GM23248 (cell line): ENCODE data around the gene MPC1L. TPM values are rescaled to one million over a fixed set of nuclear protein-coding genes. Genes with fewer than 3 reads are reported as not detected.

Source experiments
- DNase-seq: peaks from one replicate; pipeline ENCODE4 v3.0.0-alpha.2; 2015
- H2AFZ ChIP-seq: fragments of 200-600 bp; sonication (generic); 2 replicates; pipeline ENCODE4 v1.6.1; 2016; ENCODE audit warnings: antibody characterized with exemption
- H3F3A ChIP-seq: fragments of 200-600 bp; sonication (generic); 2 replicates; pipeline ENCODE4 v1.6.1; 2016; ENCODE audit warnings: mild to moderate bottlenecking, antibody characterized with exemption, mixed run types; ENCODE audit not compliant: insufficient read depth
- H3K27ac ChIP-seq: fragments of 200-600 bp; sonication (generic); 2 replicates; pipeline ENCODE4 v1.5.1; 2016; ENCODE audit warnings: mild to moderate bottlenecking
- H3K27me3 ChIP-seq: fragments of 200-600 bp; sonication (generic); replicated peaks from 2 replicates; pipeline ENCODE4 v1.6.1; 2016; ENCODE audit warnings: mild to moderate bottlenecking; ENCODE audit not compliant: insufficient read depth
- H3K36me3 ChIP-seq: fragments of 200-600 bp; sonication (generic); 2 replicates; pipeline ENCODE4 v1.6.1; 2016; ENCODE audit warnings: low read depth, mild to moderate bottlenecking
- H3K4me1 ChIP-seq: fragments of 200-600 bp; sonication (generic); 2 replicates; pipeline ENCODE4 v1.6.1; 2016; ENCODE audit warnings: mild to moderate bottlenecking; ENCODE audit not compliant: insufficient read depth
- H3K4me2 ChIP-seq: fragments of 200-600 bp; sonication (generic); one replicate; pipeline ENCODE4 v1.6.1; 2016; ENCODE audit warnings: mild to moderate bottlenecking; ENCODE audit not compliant: unreplicated experiment
- H3K4me3 ChIP-seq: fragments of 200-600 bp; sonication (generic); 2 replicates; pipeline ENCODE4 v1.5.1; 2016; ENCODE audit warnings: mild to moderate bottlenecking
- H3K79me2 ChIP-seq: fragments of 200-600 bp; sonication (generic); 2 replicates; pipeline ENCODE4 v1.6.1; 2016; ENCODE audit warnings: mild to moderate bottlenecking; ENCODE audit not compliant: insufficient read depth
- H3K9ac ChIP-seq: fragments of 200-600 bp; sonication (generic); 2 replicates; pipeline ENCODE4 v1.6.1; 2016; ENCODE audit warnings: mild to moderate bottlenecking
- H3K9me2 ChIP-seq: fragments of 200-600 bp; sonication (generic); 2 replicates; pipeline ENCODE4 v1.6.1; 2016; ENCODE audit warnings: mixed run types, mild to moderate bottlenecking, moderate library complexity; ENCODE audit not compliant: insufficient read depth
- H3K9me3 ChIP-seq: fragments of 200-600 bp; sonication (generic); one replicate; pipeline ENCODE4 v1.6.1; 2017; ENCODE audit warnings: low read depth
- H4K20me1 ChIP-seq: fragments of 200-600 bp; sonication (generic); 2 replicates; pipeline ENCODE4 v1.6.0; 2016; ENCODE audit not compliant: insufficient read depth
- EZH2 ChIP-seq: fragments of 200-600 bp; sonication (generic); IDR thresholded peaks from 2 replicates; pipeline ENCODE4 v1.6.1; 2018; ENCODE audit warnings: antibody characterized with exemption, mild to moderate bottlenecking; ENCODE audit not compliant: insufficient read depth, poor library complexity, severe bottlenecking
- EZH2phosphoT487 ChIP-seq: fragments of 200-600 bp; sonication (generic); IDR thresholded peaks from 2 replicates; pipeline ENCODE4 v1.6.1; 2018; ENCODE audit warnings: antibody characterized with exemption, moderate library complexity, mild to moderate bottlenecking, low read depth; ENCODE audit not compliant: insufficient read depth
- WGBS, 2 experiments: methylation state at CpG; one replicate each; pipeline ENCODE4 v1.1.6; 2015 to 2017; ENCODE audit warnings: low lambda C conversion rate in 2 of 2, low coverage in 1 of 2; ENCODE audit errors: missing lambda C conversion rate in 2 of 2; 5-methylcytosine and 5-hydroxymethylcytosine counted together
- in situ Hi-C: fragments of 300-500 bp; cut with MboI; formaldehyde crosslinking; loops from 2 replicates; pipeline ENCODE4 v1.15.0; 2020
- polyA plus RNA-seq: library from polyadenylated mRNA; unstranded; fragments of >200 nt; fragmentation: Nextera tagmentation; extraction: Ambion mirVana; gene quantifications from 2 replicates; pipeline ENCODE4 v1.2.1, GENCODE V29; 2016
- total RNA-seq: library from RNA; depleted of rRNA; stranded (reverse); fragments of >200 nt; shearing (Covaris generic); gene quantifications from 2 replicates; pipeline ENCODE4 v1.2.3, GENCODE V29; 2014

MPC1L gene
- total and polyA plus RNA-seq, 2 experiments from 2014 or later = not detected

DNA sequence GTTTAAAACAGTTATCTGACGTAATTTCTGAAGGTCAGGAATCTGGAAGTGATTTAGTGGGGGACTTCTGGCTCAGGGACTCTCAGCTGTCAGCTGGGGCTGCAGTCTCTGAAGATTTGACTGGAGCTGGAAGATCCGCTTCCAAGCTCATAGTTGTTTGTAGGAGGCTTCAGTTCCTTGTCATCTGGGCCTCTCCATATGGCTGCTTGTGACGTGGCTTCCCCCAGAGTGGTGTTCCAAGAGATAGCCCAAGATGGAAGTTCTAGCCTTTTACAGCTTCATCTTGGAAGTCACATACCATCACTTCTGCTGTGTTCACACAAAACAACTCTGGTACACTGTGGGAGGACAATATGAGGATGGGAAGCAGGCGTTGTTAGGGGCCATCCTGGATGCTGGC lies 2.1 kb downstream of the MPC1L start:
- no peak overlapping the region for H3K4me2 ChIP-seq
- WGBS, 2 experiments = 77 to 85% methylated on average over 3 to 4 of the region's 4 CpGs
- no peak overlapping the region for H2AFZ ChIP-seq
- no peaks in the 10 kb centered on the region for H3F3A ChIP-seq
- in situ Hi-C loops = no loop called here
- no peak for DNase-seq
- no peak overlapping the region for H3K9ac ChIP-seq
- no peaks in the 10 kb centered on the region for H4K20me1 ChIP-seq
- no peaks in the 10 kb centered on the region for H3K4me1 ChIP-seq
- H3K9me3 ChIP-seq = no peaks in the 10 kb centered on the region
- H3K27ac ChIP-seq = no peak overlapping the region
- TF ChIP-seq EZH2 (no peak), EZH2phosphoT487 (no peak)
- H3K36me3 ChIP-seq = no peaks in the 10 kb centered on the region; the same call in 1 of the 2 replicates
- H3K4me3 ChIP-seq = no peak overlapping the region
- no peaks in the 10 kb centered on the region for H3K79me2 ChIP-seq
- no peaks in the 10 kb centered on the region for H3K27me3 ChIP-seq
- no peaks in the 10 kb centered on the region for H3K9me2 ChIP-seq

GRCh38 chrX:40628506-40628905 lies 5.3 kb downstream of the MPC1L start:
- Histone ChIP-seq H3K4me2 (no peak overlapping the region), H3K27me3 (no peaks in the 10 kb centered on the region), H3K4me3 (no peak overlapping the region), H3K36me3 (no peaks in the 10 kb centered on the region; the same call in 1 of the 2 replicates), H3K27ac (no peak overlapping the region), H3K9me2 (no peaks in the 10 kb centered on the region), H4K20me1 (no peaks in the 10 kb centered on the region), H3K9me3 (no peaks in the 10 kb centered on the region), H3F3A (no peaks in the 10 kb centered on the region), H3K4me1 (no peaks in the 10 kb centered on the region), H3K79me2 (no peaks in the 10 kb centered on the region), H3K9ac (no peak overlapping the region), H2AFZ (no peak overlapping the region)
- no peak for TF ChIP-seq EZH2phosphoT487
- no peak for TF ChIP-seq EZH2
- WGBS, 2 experiments = 78 to 83% methylated on average over 5 of the region's 5 CpGs
- DNase-seq = peak; percentile 14
- in situ Hi-C loops = no loop called here

GRCh38 chrX:40632199-40632598 lies 9.0 kb downstream of the MPC1L start:
- in situ Hi-C loops = no loop called here
- Histone ChIP-seq H3F3A (no peaks in the 10 kb centered on the region), H3K79me2 (peaks cover 10% of the 10 kb centered on the region; the same call in 1 of the 2 replicates), H3K4me1 (no peaks in the 10 kb centered on the region), H3K36me3 (peaks cover 14% of the 10 kb centered on the region; the same call in 1 of the 2 replicates), H2AFZ (no peak overlapping the region), H3K4me2 (no peak overlapping the region), H3K9me2 (no peaks in the 10 kb centered on the region), H3K4me3 (no peak overlapping the region), H4K20me1 (no peaks in the 10 kb centered on the region), H3K9me3 (no peaks in the 10 kb centered on the region), H3K27me3 (no peaks in the 10 kb centered on the region), H3K9ac (no peak overlapping the region), H3K27ac (no peak overlapping the region)
- no peak for TF ChIP-seq EZH2
- no peak for TF ChIP-seq EZH2phosphoT487
- no peak for DNase-seq
- WGBS, 2 experiments = 84 to 89% methylated on average over 3 of the region's 4 CpGs

- Histone ChIP-seq H3K27ac (no peak overlapping the region), H3K79me2 (peaks cover 59% of the 10 kb centered on the region), H3K4me3 (no peak overlapping the region), H2AFZ (no peak overlapping the region), H3K9ac (no peak overlapping the region), H3K27me3 (no peaks in the 10 kb centered on the region), H3K4me1 (no peaks in the 10 kb centered on the region), H4K20me1 (no peaks in the 10 kb centered on the region), H3K4me2 (no peak overlapping the region), H3F3A (no peaks in the 10 kb centered on the region), H3K36me3 (peaks cover 24% of the 10 kb centered on the region; the same call in 1 of the 2 replicates), H3K9me2 (no peaks in the 10 kb centered on the region), H3K9me3 (no peaks in the 10 kb centered on the region)
- no peak for TF ChIP-seq EZH2phosphoT487
- TF ChIP-seq EZH2 = no peak
- 88 to 91% methylated on average over 3 of the region's 3 CpGs for WGBS, 2 experiments
- DNase-seq = no peak
- in situ Hi-C loops = no loop called here
Measured at GRCh38 chrX:40637687-40638086, 14.5 kb downstream of the MPC1L start.

GRCh38 chrX:40644176-40644575 lies 20.9 kb downstream of the MPC1L start:
- H3K9ac ChIP-seq = peak overlapping the region; percentile 86
- peak overlapping the region; percentile 93 for H3K4me2 ChIP-seq
- H3K27me3 ChIP-seq = no peaks in the 10 kb centered on the region
- no peaks in the 10 kb centered on the region for H3K9me2 ChIP-seq
- peak overlapping the region; percentile 95 for H3K27ac ChIP-seq
- no peaks in the 10 kb centered on the region for H3K9me3 ChIP-seq
- H3K79me2 ChIP-seq = peaks cover 71% of the 10 kb centered on the region
- peak overlapping the region; percentile 79 for H3K4me3 ChIP-seq
- peaks cover under 1% of the 10 kb centered on the region; the same call in 1 of the 2 replicates for H3K36me3 ChIP-seq
- H3F3A ChIP-seq = peaks cover 17% of the 10 kb centered on the region
- H2AFZ ChIP-seq = peak overlapping the region; percentile 62; the same call in 1 of the 2 replicates
- WGBS, 2 experiments = 6 to 15% methylated on average over 5 of the region's 5 CpGs
- H3K4me1 ChIP-seq = peaks cover 8% of the 10 kb centered on the region
- no peaks in the 10 kb centered on the region for H4K20me1 ChIP-seq
- TF ChIP-seq EZH2phosphoT487 (no peak), EZH2 (no peak)
- in situ Hi-C loops = no loop called here
- peak; percentile 66 for DNase-seq
